ENCODE measurements around the gene SPRTN.

Gene SPRTN

GRCh38 chr1:231376101-231376500 lies 38.0 kb downstream of the SPRTN start:
- DNase-seq (ENCODE audit: low read depth in 2 of 3, low spot score in 1 of 3): no peak

GRCh38 chr1:231376875-231377549 lies 38.9 kb downstream of the SPRTN start:
- no peak for DNase-seq (ENCODE audit: low read depth in 2 of 3, low spot score in 1 of 3)

- no peak for DNase-seq (ENCODE audit: low read depth in 2 of 3, low spot score in 1 of 3)
Measured at GRCh38 chr1:231381729-231382128, 43.6 kb downstream of the SPRTN start.

GRCh38 chr1:231382426-231382825 lies 44.3 kb downstream of the SPRTN start:
- DNase-seq (ENCODE audit: low read depth in 2 of 3, low spot score in 1 of 3): no peak

GRCh38 chr1:231383159-231383860 lies 45.2 kb downstream of the SPRTN start:
- no peak for DNase-seq (ENCODE audit: low read depth in 2 of 3, low spot score in 1 of 3)

GRCh38 chr1:231384696-231385415 lies 46.8 kb downstream of the SPRTN start:
- DNase-seq (ENCODE audit: low read depth in 2 of 3, low spot score in 1 of 3): no peak

GRCh38 chr1:231385416-231385748 lies 47.3 kb downstream of the SPRTN start:
- DNase-seq (ENCODE audit: low read depth in 2 of 3, low spot score in 1 of 3): no peak

GRCh38 chr1:231386466-231386865 lies 48.4 kb downstream of the SPRTN start:
- no peak for DNase-seq (ENCODE audit: low read depth in 2 of 3, low spot score in 1 of 3)

- no peak for DNase-seq (ENCODE audit: low read depth in 2 of 3, low spot score in 1 of 3)
Measured at GRCh38 chr1:231387770-231388669, 49.9 kb downstream of the SPRTN start.

GRCh38 chr1:231390071-231390470 lies 52.0 kb downstream of the SPRTN start:
- DNase-seq (ENCODE audit: low read depth in 2 of 3, low spot score in 1 of 3): no peak

- no peak for DNase-seq (ENCODE audit: low read depth in 2 of 3, low spot score in 1 of 3)
Measured at GRCh38 chr1:231392389-231393131, 54.5 kb downstream of the SPRTN start.

GRCh38 chr1:231393668-231394067 lies 55.6 kb downstream of the SPRTN start:
- DNase-seq (ENCODE audit: low read depth in 2 of 3, low spot score in 1 of 3): no peak

GRCh38 chr1:231395076-231395997 lies 57.2 kb downstream of the SPRTN start:
- no peak for DNase-seq (ENCODE audit: low read depth in 2 of 3, low spot score in 1 of 3)

- DNase-seq (ENCODE audit: low read depth in 2 of 3, low spot score in 1 of 3): no peak
Measured at GRCh38 chr1:231395998-231396390, 57.9 kb downstream of the SPRTN start.

GRCh38 chr1:231396643-231397042 lies 58.5 kb downstream of the SPRTN start:
- no peak for DNase-seq (ENCODE audit: low read depth in 2 of 3, low spot score in 1 of 3)

- DNase-seq (ENCODE audit: low read depth in 2 of 3, low spot score in 1 of 3): no peak
Measured at GRCh38 chr1:231397886-231398671, 60.0 kb downstream of the SPRTN start.

- no peak for DNase-seq (ENCODE audit: low read depth in 2 of 3, low spot score in 1 of 3)
Measured at GRCh38 chr1:231401478-231401877, 63.4 kb downstream of the SPRTN start.

GRCh38 chr1:231404318-231404717 lies 66.2 kb downstream of the SPRTN start:
- DNase-seq (ENCODE audit: low read depth in 2 of 3, low spot score in 1 of 3): no peak

All from stimulated activated CD4-positive, alpha-beta T cell treated with anti-CD3 and anti-CD28 coated beads, Interleukin-12 subunit alpha, Interleukin-12 subunit beta, amount 100 ng/mL, for 48 hours (primary cell).